K562 (cell line): ENCODE results near the gene SETSIP. TPM values are rescaled to one million over a fixed set of nuclear protein-coding genes. Genes with fewer than 3 reads are reported as not detected.

Experiments used
- ATAC-seq: fragments of 200-7000 bp; cut with Tn5 transposase; 3 replicates; pipeline ENCODE4 v1.9.1; 2020; ENCODE audit warnings: moderate library complexity
- BruUV-seq: library from RNA; stranded (reverse); fragments of 400-500 nt; replicated peaks from 2 replicates; lab custom pipeline; 2021; lab: Mats Ljungman, UMichigan
- CTCF ChIA-PET: fragments of 300-600 bp; formaldehyde crosslinking; extraction: SDS; loops from one replicate; lab custom pipeline; 2021; ENCODE audit warnings: low intra/inter-chr PET ratio; lab: Yijun Ruan, JAX
- POLR2A ChIA-PET: fragments of 300-600, 350-650 bp; sonication (Branson Sonifier 250); formaldehyde crosslinking; extraction: SDS; loops from one replicate; lab custom pipeline; 2021; ENCODE audit warnings: antibody characterized with exemption, inconsistent platforms; lab: Yijun Ruan, JAX
- DNase-seq, 4 experiments: peaks; one replicate each; pipeline versions ENCODE4 v3.0.0 to v3.0.0-alpha.2; 2011 to 2018; ENCODE audit warnings: low spot score in 3 of 4, mixed read lengths in 3 of 4; ENCODE audit errors: extremely low read depth in 1 of 4
- FAIRE-seq: peaks from 2 replicates; lab custom pipeline; 2011; peaks lifted over from hg19 to GRCh38; lab: Jason Lieb, UNC
- H2AFZ ChIP-seq: 2 replicates; pipeline ENCODE4 v1.6.0; 2011; ENCODE audit warnings: low read depth, low read length, control low read depth, inconsistent platforms
- H3K27ac ChIP-seq: fragments of 200-600 bp; 3 replicates; pipeline ENCODE4 v1.8.0; 2011; ENCODE audit warnings: low read depth, mild to moderate bottlenecking, control low read depth, inconsistent platforms, low read length, moderate library complexity, mixed read lengths; ENCODE audit errors: extremely low read depth
- H3K27me3 ChIP-seq, 2 experiments: fragments of 300-600 bp in 1 of 2; 2 replicates in 1 of 2; 3 replicates in 1 of 2; pipeline versions ENCODE4 v1.6.0 to v1.8.0; 2011; ENCODE audit warnings: inconsistent platforms in 2 of 2, low read length in 2 of 2, mild to moderate bottlenecking in 1 of 2, mixed read lengths in 1 of 2, moderate library complexity in 1 of 2; ENCODE audit not compliant: control insufficient read depth in 2 of 2, insufficient read depth in 2 of 2
- H3K36me3 ChIP-seq: fragments of 300-600 bp; 3 replicates; pipeline ENCODE4 v1.8.0; 2011; ENCODE audit warnings: mild to moderate bottlenecking, low read length, inconsistent platforms; ENCODE audit not compliant: control insufficient read depth, insufficient read depth
- H3K4me1 ChIP-seq, 2 experiments: fragments of 200-600 bp in 1 of 2; replicated peaks in 1 of 2; 2 replicates in 1 of 2; 3 replicates in 1 of 2; pipeline versions ENCODE4 v1.5.1 to v1.8.0; 2011; ENCODE audit warnings: inconsistent platforms in 2 of 2, low read length in 2 of 2, mild to moderate bottlenecking in 1 of 2, mixed read lengths in 1 of 2, moderate library complexity in 1 of 2; ENCODE audit not compliant: control insufficient read depth in 2 of 2, insufficient read depth in 2 of 2
- H3K4me2 ChIP-seq: 2 replicates; pipeline ENCODE4 v1.6.1; 2011; ENCODE audit warnings: low read length, control low read depth, inconsistent platforms, mixed read lengths; ENCODE audit not compliant: insufficient read depth
- H3K4me3 ChIP-seq: fragments of 200-600 bp; sonication (generic), shearing (Covaris generic); 2 replicates; pipeline ENCODE4 v1.5.1; 2016; ENCODE audit warnings: control low read depth, inconsistent platforms
- H3K79me2 ChIP-seq: fragments of 200-600 bp; 3 replicates; pipeline ENCODE4 v1.8.0; 2011; ENCODE audit warnings: low read length, inconsistent platforms; ENCODE audit not compliant: control insufficient read depth, insufficient read depth
- H3K9ac ChIP-seq, 2 experiments: 2 replicates each; pipeline versions ENCODE4 v1.6.0 to v1.6.1; 2011; ENCODE audit warnings: low read depth in 2 of 2, low read length in 2 of 2, control low read depth in 1 of 2, inconsistent platforms in 1 of 2, mild to moderate bottlenecking in 1 of 2, mixed read lengths in 1 of 2; ENCODE audit not compliant: insufficient read depth in 1 of 2
- H3K9me1 ChIP-seq: one replicate; pipeline ENCODE4 v1.6.0; 2011; ENCODE audit warnings: inconsistent platforms, mild to moderate bottlenecking, low read length, moderate library complexity; ENCODE audit not compliant: control insufficient read depth, insufficient read depth
- H3K9me3 ChIP-seq: replicated peaks from 2 replicates; pipeline ENCODE4 v1.5.1; 2011; ENCODE audit warnings: low read depth, low read length, inconsistent platforms; ENCODE audit not compliant: control insufficient read depth, insufficient read depth
- H4K20me1 ChIP-seq: replicated peaks from 2 replicates; pipeline ENCODE4 v1.6.1; 2011; ENCODE audit warnings: low read length, inconsistent platforms, mixed read lengths; ENCODE audit not compliant: control insufficient read depth, insufficient read depth
- ATF3 ChIP-seq, 2 experiments: fragments of 450-650 bp in 1 of 2; sonication (generic) in 1 of 2; formaldehyde crosslinking in 1 of 2; IDR thresholded peaks in 1 of 2; conservative IDR thresholded peaks in 1 of 2; 2 replicates each; pipeline versions ENCODE4 v1.6.1 to v1.8.1; 2016 to 2023; ENCODE audit warnings: mild to moderate bottlenecking in 2 of 2, moderate library complexity in 2 of 2, inconsistent platforms in 1 of 2, missing genetic modification reagents in 1 of 2
- MTA1 ChIP-seq: fragments of 450-650 bp; IDR thresholded peaks from 2 replicates; pipeline ENCODE4 v1.6.1; 2017; ENCODE audit warnings: borderline replicate concordance
- NCOA1 ChIP-seq: fragments of 450-650 bp; IDR thresholded peaks from 2 replicates; pipeline ENCODE4 v1.6.1; 2016; ENCODE audit warnings: low read depth
- RAD51 ChIP-seq: fragments of 450-650 bp; IDR thresholded peaks from 2 replicates; pipeline ENCODE4 v1.7.1; 2016; ENCODE audit warnings: low read depth, mild to moderate bottlenecking, borderline replicate concordance
- ZNF316 ChIP-seq: fragments of 450-650 bp; IDR thresholded peaks from 2 replicates; pipeline ENCODE4 v1.6.1; 2016
- ZNF551 ChIP-seq: fragments of 250-450 bp; sonication (Bioruptor Pico); IDR thresholded peaks from 2 replicates; pipeline ENCODE4 v1.5.0; 2021; ENCODE audit warnings: mild to moderate bottlenecking, moderate library complexity
- WGBS: fragments of 100-300 bp; shearing (Covaris generic); methylation state at CpG from one replicate; pipeline ENCODE4 v1.1.6; 2016; ENCODE audit warnings: low coverage, mixed read lengths; ENCODE audit not compliant: insufficient coverage; ENCODE audit errors: missing lambda C conversion rate; 5-methylcytosine and 5-hydroxymethylcytosine counted together
- in situ Hi-C: fragments of 300-500 bp; cut with MboI; formaldehyde crosslinking; loops from 4 replicates; pipeline ENCODE4 v1.15.0; 2018; ENCODE audit warnings: inconsistent platforms, mixed read lengths
- intact Hi-C: fragments of 100-400 bp; cut with micrococcal nuclease; formaldehyde crosslinking; loops from 2 replicates; pipeline ENCODE4 v1.14.2; 2022
- polyA plus RNA-seq, 8 experiments: library from polyadenylated mRNA; depleted of rRNA in 4 of 8; stranded (reverse) in 5 of 8; unstranded in 3 of 8; fragments of >200 nt; fragmentation: Nextera tagmentation in 2 of 8; fragmentation: Illumina TruSeq in 1 of 8; extraction: Ambion mirVana in 2 of 8; extraction: Trizol in 1 of 8; gene quantifications; 2 replicates each; pipeline versions ENCODE4 v1.2.1 to v1.2.3, GENCODE V29; 2011 to 2014; ENCODE audit warnings: inconsistent platforms in 1 of 8, missing spikeins in 1 of 8
- total RNA-seq, 7 experiments: library from RNA; depleted of rRNA in 6 of 7; stranded (reverse); fragments of >200 nt in 6 of 7; fragmentation: Illumina TruSeq in 2 of 7; extraction: Trizol in 2 of 7; gene quantifications; 2 replicates each; pipeline versions ENCODE4 v1.2.1 to v1.2.3, GENCODE V29; 2011 to 2021; ENCODE audit warnings: low replicate concordance in 1 of 7

Gene SETSIP
- total and polyA plus RNA-seq, 9 of the 15 experiments (the other 6 are each of a cell fraction or from before 2014, with no cell fraction given) = 0.22 to 0.43 TPM; not detected in 7

- ChIA-PET CTCF (no interaction called here), POLR2A (interaction anchor here (1.0 kb wide), 1 partner anchor 258 kb away, joined by 3 read pairs; no protein-coding TSS in a partner anchor)
- Histone ChIP-seq H3K4me3 (no peak overlapping the region), H3K9me1 (no peaks in the 10 kb centered on the region), H2AFZ (no peak overlapping the region), H3K4me1 (no peaks in the 10 kb centered on the region), H3K79me2 (no peaks in the 10 kb centered on the region), H4K20me1 (no peaks in the 10 kb centered on the region), H3K9me3 (no peaks in the 10 kb centered on the region)
- 5% methylated on average over 6 of the region's 6 CpGs for WGBS
- FAIRE-seq = no peak
- no TSS peak for BruUV-seq
- ATAC-seq = no peak
- no peak for TF ChIP-seq RAD51
- no peak for TF ChIP-seq MTA1
- TF ChIP-seq NCOA1 = no peak
- peak; percentile 60 for TF ChIP-seq ATF3 (IDR thresholded peaks at IDR 0.05)
- TF ChIP-seq ATF3 (CRISPR knock-in tag; conservative IDR thresholded peaks at IDR 0.05) = no peak
- TF ChIP-seq ZNF316 = peak; percentile 29; the same call in 1 of the 2 replicates
- no peak for TF ChIP-seq ZNF551 (CRISPR knock-in tag)
- TF ChIP-seq, all 486 proteins: peak for 2
- in situ Hi-C loops (no loop called here), intact Hi-C loops (no loop called here)
- no peaks in the 10 kb centered on the region for H3K36me3 ChIP-seq
- DNase-seq = no peak
- no peak overlapping the region for H3K4me2 ChIP-seq
- H3K9ac ChIP-seq = no peak overlapping the region
- peaks cover 13 to 24% of the 10 kb centered on the region in 2 experiments; a peak in 4 of 5 replicates for H3K27me3 ChIP-seq
- H3K27ac ChIP-seq = no peak overlapping the region
Measured at GRCh38 chr1:92037400-92037799, 37.8 kb downstream of the SETSIP start.
